Limb (tissue), 2 donors: Measurements from ENCODE around the gene MNAT1.
"Not testable (repeated sequence)": the region's sequence is repeated elsewhere in the genome, so short reads cannot be mapped to it uniquely, and the experiment has no call there.

Experiments used
- DNase-seq, 2 donors: peaks; one replicate each; pipeline ENCODE4 v3.0.0-alpha.2; 2016; ENCODE audit errors: extremely low spot score in 2 of 2

Gene MNAT1

DNA sequence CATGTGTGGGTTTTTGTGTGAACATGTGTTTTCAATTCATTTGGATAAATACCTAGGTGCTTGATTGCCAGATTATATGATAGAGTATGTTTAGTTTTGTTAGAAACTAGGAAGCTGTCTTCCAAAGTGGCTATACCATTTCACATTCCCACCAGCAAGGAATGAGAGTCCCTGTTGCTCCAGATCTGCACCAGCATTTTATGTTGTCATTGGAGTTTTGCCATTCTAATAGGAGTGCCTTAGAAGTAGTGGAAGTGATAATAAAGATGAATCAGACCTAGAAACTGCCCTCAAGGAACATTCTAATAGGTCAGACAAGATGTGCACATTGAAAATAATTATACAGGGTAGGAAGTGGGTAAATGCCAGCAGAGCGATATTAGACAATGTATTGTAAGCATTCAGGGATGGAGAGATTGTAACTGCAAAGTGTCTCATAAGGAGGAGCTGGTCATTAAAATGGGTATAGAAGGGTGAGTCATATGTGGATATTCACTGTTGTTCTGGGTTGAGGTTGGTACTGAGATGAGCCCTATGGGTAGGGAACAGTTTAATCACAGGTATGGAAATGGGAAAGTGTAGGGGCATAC is 71.4 kb downstream of the MNAT1 start:
- DNase-seq = no peak

GRCh38 chr14:60807247-60807646 is 72.7 kb downstream of the MNAT1 start:
- no peak for DNase-seq

DNA sequence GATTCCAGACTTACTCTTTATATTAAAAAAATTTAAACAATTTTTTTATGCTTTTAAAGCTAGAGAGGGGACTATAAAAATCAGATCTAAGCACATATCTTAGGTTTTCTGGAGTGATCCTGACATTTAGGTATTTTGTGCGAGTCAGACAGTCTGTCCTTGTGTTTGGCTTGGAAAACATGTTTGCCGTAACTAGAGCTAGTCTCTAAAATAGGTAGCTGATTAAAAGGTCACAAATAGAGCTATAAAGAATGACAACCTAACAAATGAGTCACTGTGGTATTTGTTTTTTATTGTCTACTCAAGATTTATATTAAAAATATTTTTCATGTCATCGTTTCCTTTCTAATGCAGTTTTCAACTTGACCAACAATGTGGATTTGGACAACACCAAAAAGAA is 73.4 kb downstream of the MNAT1 start:
- DNase-seq = no peak

GRCh38 chr14:60812987-60813386 is 78.4 kb downstream of the MNAT1 start:
- no peak for DNase-seq

GRCh38 chr14:60815371-60815770 is 80.8 kb downstream of the MNAT1 start:
- no peak for DNase-seq

DNA sequence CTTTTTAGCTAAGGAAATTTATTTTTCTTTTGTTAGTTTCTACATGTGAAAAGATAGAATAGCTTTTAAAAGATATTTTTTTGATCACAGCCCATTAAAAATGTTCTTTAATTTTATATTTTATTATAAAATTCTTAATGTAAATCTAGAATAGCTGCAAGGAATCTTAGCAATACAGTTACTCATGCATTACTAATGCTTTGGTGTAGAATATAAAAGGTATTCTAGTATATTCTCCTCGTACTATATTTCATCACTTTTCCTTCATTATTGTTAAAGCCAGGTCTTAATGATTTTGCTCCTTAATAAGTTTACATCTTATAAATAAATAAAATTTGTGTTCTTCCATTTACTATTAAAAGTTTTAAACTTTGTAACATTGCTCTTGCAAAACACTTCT is 82.6 kb downstream of the MNAT1 start:
- DNase-seq = no peak

GRCh38 chr14:60819575-60819974 is 85.0 kb downstream of the MNAT1 start:
- DNase-seq = no peak

GRCh38 chr14:60838601-60839000 is 104.0 kb downstream of the MNAT1 start:
- DNase-seq = no peak

DNA sequence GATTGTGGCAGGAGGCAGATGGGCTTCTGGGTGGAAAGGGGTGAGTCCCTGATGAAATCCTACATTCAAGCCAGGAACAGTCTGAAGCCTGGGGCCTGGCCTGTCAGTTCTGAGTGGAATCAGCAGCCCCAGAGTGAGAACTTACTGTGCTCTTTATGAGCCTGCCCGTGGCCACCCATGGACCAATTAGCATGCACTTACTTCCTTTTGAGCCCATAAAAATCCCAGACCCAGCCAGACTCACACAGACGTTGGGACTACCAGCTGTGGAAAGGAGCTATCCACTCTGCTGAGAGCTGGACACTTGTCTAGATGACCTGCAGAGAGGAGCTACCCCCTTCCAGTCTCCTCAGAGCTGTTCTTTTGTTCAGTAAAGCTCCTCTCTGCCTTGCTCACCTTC is 104.5 kb downstream of the MNAT1 start:
- DNase-seq = no peak

DNA sequence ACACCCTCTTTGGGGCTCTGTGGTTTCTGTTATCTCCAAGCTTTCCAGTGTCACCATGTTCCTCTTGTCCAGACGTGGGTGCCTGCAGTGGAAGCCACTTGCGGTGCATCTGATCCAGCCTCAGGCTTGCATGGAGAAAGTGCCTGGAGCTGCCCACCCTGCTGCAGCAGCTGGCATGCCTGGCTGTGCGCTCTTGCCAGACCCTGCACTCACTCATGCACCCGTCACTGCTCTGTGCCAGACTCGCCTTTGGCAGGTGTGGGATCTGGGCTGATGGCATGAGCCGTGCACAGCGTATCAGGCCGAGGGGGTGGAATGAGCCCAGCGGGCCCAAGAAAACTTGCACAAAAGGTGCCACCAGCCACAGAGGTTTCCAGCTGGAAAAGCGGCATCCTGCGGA is 105.1 kb downstream of the MNAT1 start:
- DNase-seq = no peak

DNA sequence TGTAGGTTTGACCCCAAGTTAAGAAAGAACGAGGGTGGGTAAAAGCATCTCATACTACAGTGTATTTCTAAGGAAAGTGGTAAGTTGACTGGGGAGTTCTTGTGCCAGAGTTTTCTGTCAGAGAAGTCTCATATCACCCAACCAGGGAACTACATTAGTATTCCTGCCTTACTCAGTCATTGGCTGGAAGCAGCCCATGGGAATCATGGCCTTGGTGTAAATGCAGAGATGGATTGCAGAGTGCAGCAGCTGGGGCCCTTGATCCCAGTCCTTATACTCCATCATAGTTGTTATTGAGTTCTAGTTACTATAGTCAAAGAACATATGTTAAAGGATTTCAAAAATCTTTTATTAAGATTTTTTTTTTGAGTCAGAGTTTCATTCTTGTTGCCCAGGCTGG is 105.8 kb downstream of the MNAT1 start:
- DNase-seq = no peak

DNA sequence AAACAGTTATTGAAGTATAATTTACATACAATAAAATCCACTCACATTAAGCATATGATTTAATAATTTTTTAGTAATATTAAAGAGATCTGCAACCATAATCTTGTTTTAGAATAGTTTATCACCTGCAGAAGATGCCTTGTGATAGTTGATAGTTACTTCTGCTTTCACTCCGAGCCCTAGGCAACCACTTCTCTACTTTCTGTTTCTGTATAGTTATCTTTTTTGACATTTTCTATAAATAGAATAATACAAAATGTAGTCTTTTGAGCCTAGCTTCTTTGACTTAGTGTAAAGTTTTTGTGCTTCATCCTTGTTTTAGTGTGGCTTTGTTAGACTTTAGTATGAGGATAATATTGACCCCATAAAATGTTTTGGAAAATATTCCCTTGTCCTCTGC is 111.0 kb downstream of the MNAT1 start:
- DNase-seq = no peak

DNA sequence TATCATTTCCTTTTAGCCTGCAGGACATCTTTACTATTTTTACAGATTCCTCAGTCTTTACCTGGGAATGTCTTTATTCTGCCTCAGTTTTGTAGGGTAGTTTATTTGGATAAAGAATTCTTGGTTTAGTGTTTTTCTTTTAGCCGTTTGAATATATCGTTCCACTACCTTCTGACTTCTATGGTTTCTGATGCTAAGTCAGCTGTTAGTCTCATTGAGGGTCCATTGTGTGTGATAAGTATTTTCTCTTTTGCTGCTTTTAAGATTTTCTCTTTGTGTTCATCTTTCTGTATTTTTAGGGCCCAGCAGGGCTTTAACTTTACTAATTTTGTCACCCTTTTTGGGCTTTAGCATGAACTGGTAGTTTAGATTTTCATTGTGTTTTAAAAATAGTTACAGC is 113.5 kb downstream of the MNAT1 start:
- DNase-seq = no peak

GRCh38 chr14:60851692-60852091 is 117.1 kb downstream of the MNAT1 start:
- not testable (repeated sequence) for DNase-seq

GRCh38 chr14:60856111-60856510 is 121.5 kb downstream of the MNAT1 start:
- DNase-seq = no peak

GRCh38 chr14:60859525-60859924 is 125.0 kb downstream of the MNAT1 start:
- DNase-seq = no peak

DNA sequence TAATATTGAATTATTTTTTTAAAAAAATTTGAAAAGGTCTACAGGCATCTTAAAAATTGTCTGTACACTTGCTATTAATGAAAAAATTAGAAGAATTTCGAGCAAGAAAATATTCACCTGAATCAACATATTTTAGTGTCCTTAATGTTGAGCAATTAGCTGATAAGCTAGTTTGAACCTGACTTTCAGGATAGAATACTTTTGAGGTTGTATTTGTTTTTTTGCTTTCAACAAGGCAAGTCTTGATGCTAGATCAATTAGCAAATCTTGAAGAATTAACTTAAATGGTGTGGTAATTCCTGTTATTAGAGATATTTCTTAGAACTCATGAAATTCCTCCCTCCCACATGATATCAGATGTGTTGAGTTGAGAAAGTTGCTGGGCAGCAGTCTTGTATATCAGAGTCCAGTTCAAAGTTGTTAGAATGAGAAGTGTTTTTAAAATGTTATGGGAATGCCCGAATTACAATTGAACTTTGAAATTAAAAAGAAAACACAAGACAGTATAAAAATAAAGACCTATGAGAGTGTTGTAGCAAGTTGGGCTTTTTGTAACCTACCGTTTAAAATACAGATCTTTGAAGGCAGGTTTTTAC is 127.1 kb downstream of the MNAT1 start:
- no peak for DNase-seq

DNA sequence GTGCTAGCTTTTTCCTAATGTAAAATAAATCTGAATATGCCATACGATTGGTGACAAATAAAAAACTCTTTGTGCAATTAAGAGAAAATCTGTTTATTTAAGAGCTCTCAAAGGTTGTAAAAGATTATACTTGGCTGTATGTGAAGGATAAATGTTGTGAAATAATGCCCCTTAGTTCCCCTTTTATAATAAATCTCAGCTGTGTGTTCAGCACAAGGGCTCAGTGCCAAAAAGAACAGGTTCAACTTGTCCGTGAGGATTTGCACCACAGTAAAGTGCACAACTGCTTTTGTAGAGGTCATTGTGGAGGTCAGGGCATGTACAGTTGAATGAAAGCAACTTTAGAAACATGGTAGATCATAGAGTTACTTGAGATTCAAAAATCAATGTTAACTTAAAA is 127.7 kb downstream of the MNAT1 start:
- DNase-seq = peak; percentile 34 to 75

- DNase-seq = peak in 1 of 2 donors; percentile 58
Measured at GRCh38 chr14:60863249-60863648, 128.7 kb downstream of the MNAT1 start.

DNA sequence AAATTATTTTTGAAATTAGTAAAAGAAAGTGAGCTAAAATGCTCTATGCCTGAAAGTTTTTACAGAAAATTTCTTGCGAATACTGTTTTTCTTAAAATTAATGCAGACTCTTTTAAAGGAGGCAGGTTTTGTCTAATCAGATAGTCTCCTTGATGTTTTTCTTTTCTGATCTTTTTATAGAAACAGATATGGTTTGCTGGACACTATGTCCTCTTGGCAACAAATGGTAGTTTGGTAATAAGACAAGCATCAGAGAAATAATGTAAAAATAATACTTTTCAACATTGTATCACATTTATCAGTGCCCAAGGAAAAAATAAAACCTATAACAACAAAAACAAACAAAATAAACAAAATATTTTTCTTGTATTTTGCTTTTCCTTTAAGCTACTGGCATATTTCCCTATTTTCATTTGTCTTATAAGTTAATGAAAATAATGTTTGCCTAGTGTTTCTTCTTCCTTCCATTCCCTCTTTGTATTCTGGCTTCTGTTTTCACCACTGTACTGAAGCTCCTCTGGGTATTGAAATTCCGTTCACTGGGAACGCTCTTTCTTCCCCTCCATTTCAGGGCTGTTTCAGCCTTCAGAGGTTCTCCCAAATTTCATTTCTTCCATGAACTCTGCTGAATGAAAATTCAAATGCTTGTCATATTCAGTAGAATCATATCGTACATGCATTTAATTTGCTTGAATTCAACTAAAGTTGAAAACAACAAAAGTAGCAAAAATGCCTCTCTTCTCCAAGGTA is 131.0 kb downstream of the MNAT1 start:
- DNase-seq = no peak

GRCh38 chr14:60867503-60868172 is 133.1 kb downstream of the MNAT1 start:
- DNase-seq = no peak

GRCh38 chr14:60878121-60878520 is 143.6 kb downstream of the MNAT1 start:
- no peak for DNase-seq
